Measurements from ENCODE around the gene SNX24.

- TF ChIP-seq POLR2A (IDR thresholded peaks at IDR 0.05) (no peak), CTCF (IDR thresholded peaks at IDR 0.05) (no peak)
Observed at GRCh38 chr5:122971333-122971732, 125.9 kb downstream of the SNX24 start.

All from right lobe of liver (tissue), 4 donors.